HepG2 (cell line): ENCODE results near the gene RAB5A. TPM values are rescaled to one million over a fixed set of nuclear protein-coding genes. Genes with fewer than 3 reads are reported as not detected.

Experiments used
- ARNTL ChIP-seq: sonication (generic); formaldehyde crosslinking; IDR thresholded peaks from 2 replicates; pipeline ENCODE4 v1.4.0; 2020; ENCODE audit warnings: mild to moderate bottlenecking, missing genetic modification reagents
- ASH2L ChIP-seq: fragments of 300-600, 200-600 bp; sonication (generic); IDR thresholded peaks from 2 replicates; pipeline ENCODE4 v1.7.0; 2017; ENCODE audit warnings: low read depth, mild to moderate bottlenecking, moderate library complexity, mixed read lengths, low read length; ENCODE audit not compliant: insufficient read length
- ELF3 ChIP-seq: IDR thresholded peaks from 2 replicates; pipeline ENCODE4 v1.6.1; 2016; ENCODE audit warnings: missing genetic modification reagents, missing compliant biosample characterization
- ETV6 ChIP-seq: sonication (generic); formaldehyde crosslinking; conservative IDR thresholded peaks from 2 replicates; pipeline ENCODE4 v1.4.0; 2020; ENCODE audit warnings: missing genetic modification reagents
- HIC2 ChIP-seq: sonication (generic); formaldehyde crosslinking; IDR thresholded peaks from 2 replicates; pipeline ENCODE4 v1.9.0; 2022; ENCODE audit warnings: low read depth, missing genetic modification reagents
- HOXA5 ChIP-seq: sonication (generic); formaldehyde crosslinking; IDR thresholded peaks from 2 replicates; pipeline ENCODE4 v1.4.0; 2020; ENCODE audit warnings: missing genetic modification reagents
- MXI1 ChIP-seq: IDR thresholded peaks from 3 replicates; pipeline ENCODE4 v1.6.1; 2012; ENCODE audit warnings: low read depth, low read length, inconsistent platforms, borderline replicate concordance
- PAF1 ChIP-seq: IDR thresholded peaks from 2 replicates; pipeline ENCODE4 v1.6.1; 2016; ENCODE audit warnings: missing genetic modification reagents, missing compliant biosample characterization
- TBL1XR1 ChIP-seq: fragments of 150-350 bp; IDR thresholded peaks from 2 replicates; pipeline ENCODE4 v1.6.1; 2014; ENCODE audit warnings: borderline replicate concordance, low read length; ENCODE audit not compliant: partially characterized antibody
- ZBTB20 ChIP-seq: sonication (generic); formaldehyde crosslinking; IDR thresholded peaks from 2 replicates; pipeline ENCODE4 v1.8.1; 2023; ENCODE audit warnings: missing genetic modification reagents, low read depth, mild to moderate bottlenecking, borderline replicate concordance
- ZEB1 ChIP-seq: IDR thresholded peaks from 2 replicates; pipeline ENCODE4 v1.6.1; 2012; ENCODE audit warnings: mild to moderate bottlenecking, low read depth, inconsistent platforms; ENCODE audit not compliant: insufficient replicate concordance
- ZNF251 ChIP-seq: sonication (generic); formaldehyde crosslinking; IDR thresholded peaks from 2 replicates; pipeline ENCODE4 v1.9.0; 2021; ENCODE audit warnings: mild to moderate bottlenecking, missing genetic modification reagents
- ZNF407 ChIP-seq: sonication (generic); formaldehyde crosslinking; IDR thresholded peaks from one replicate; pipeline ENCODE4 v1.5.1; 2020; ENCODE audit warnings: mild to moderate bottlenecking, missing genetic modification reagents; ENCODE audit errors: not compliant biosample characterization
- ZNF788 ChIP-seq: sonication (generic); formaldehyde crosslinking; IDR thresholded peaks from 2 replicates; pipeline ENCODE4 v1.5.0; 2020; ENCODE audit warnings: mild to moderate bottlenecking, missing genetic modification reagents, borderline replicate concordance
- ZNF816 ChIP-seq: sonication (generic); formaldehyde crosslinking; IDR thresholded peaks from 2 replicates; pipeline ENCODE4 v1.8.0; 2022; ENCODE audit warnings: missing genetic modification reagents, mild to moderate bottlenecking, borderline replicate concordance
- ZNF883 ChIP-seq: sonication (generic); formaldehyde crosslinking; IDR thresholded peaks from 2 replicates; pipeline ENCODE4 v1.5.1; 2020; ENCODE audit warnings: mild to moderate bottlenecking, missing genetic modification reagents; ENCODE audit errors: not compliant biosample characterization
- ZNF891 ChIP-seq: sonication (generic); formaldehyde crosslinking; IDR thresholded peaks from 2 replicates; pipeline ENCODE4 v1.5.0; 2020; ENCODE audit warnings: mild to moderate bottlenecking, missing genetic modification reagents
- polyA plus RNA-seq, 8 experiments: library from polyadenylated mRNA; depleted of rRNA in 3 of 8; stranded (reverse) in 7 of 8; unstranded in 1 of 8; fragments of >200 nt; fragmentation: Illumina TruSeq in 4 of 8; extraction: Trizol in 4 of 8; gene quantifications; 2 replicates each; pipeline versions ENCODE4 v1.2.1 to v1.2.3, GENCODE V29; 2011 to 2016; ENCODE audit warnings: low read depth in 4 of 8, missing spikeins in 1 of 8, mixed read lengths in 1 of 8; ENCODE audit not compliant: insufficient read depth in 1 of 8
- total RNA-seq, 5 experiments: library from RNA; depleted of rRNA; stranded (reverse); fragments of >200 nt; fragmentation: Illumina TruSeq; extraction: Trizol; gene quantifications; 2 replicates each; pipeline ENCODE4 v1.2.3, GENCODE V29; 2016; ENCODE audit warnings: low read depth in 1 of 5

RAB5A gene
- total and polyA plus RNA-seq, 2 of the 13 experiments (the other 11 are each of a cell fraction or from before 2014, with no cell fraction given) = 16.0 to 27.1 TPM

GRCh38 chr3:19947549-19948225 lies 790 bp downstream of the RAB5A start (continued):
- TF ChIP-seq ELF3 = no peak
- peak; percentile 88 for TF ChIP-seq ZNF891
- TF ChIP-seq ZNF788 (CRISPR knock-in tag) = no peak; the same call in 1 of the 2 replicates
- no peak; the same call in 2 of the 3 replicates for TF ChIP-seq MXI1
- TF ChIP-seq ZNF251 = no peak
- peak; percentile 30 for TF ChIP-seq ASH2L
- no peak for TF ChIP-seq PAF1 (CRISPR knock-in tag)
- no peak for TF ChIP-seq ZNF407
- no peak; the same call in 1 of the 2 replicates for TF ChIP-seq HOXA5 (CRISPR knock-in tag)
- TF ChIP-seq ZNF883 (CRISPR knock-in tag) = peak; percentile 89
- no peak for TF ChIP-seq TBL1XR1
- TF ChIP-seq ZBTB20 (CRISPR knock-in tag) = 0 out of 2 replicates have a peak, but pooled peaks have one; percentile 28
- TF ChIP-seq ZNF816 (CRISPR knock-in tag) = peak; percentile 73; the same call in 1 of the 2 replicates
- TF ChIP-seq ARNTL (CRISPR knock-in tag) = peak; percentile 25; the same call in 1 of the 2 replicates
- TF ChIP-seq HIC2 = no peak
- peak; percentile 54 for TF ChIP-seq ZEB1
- TF ChIP-seq ETV6 (CRISPR knock-in tag) = no peak
